Measurements from ENCODE around the gene SLC37A3. TPM values are rescaled to one million over a fixed set of nuclear protein-coding genes. Genes with fewer than 3 reads are reported as not detected.
"Not testable (repeated sequence)": the region's sequence is repeated elsewhere in the genome, so short reads cannot be mapped to it uniquely, and the experiment has no call there.

SLC37A3 gene
- total RNA-seq, 1 donor from 2014 or later, result 76.7 TPM

DNA sequence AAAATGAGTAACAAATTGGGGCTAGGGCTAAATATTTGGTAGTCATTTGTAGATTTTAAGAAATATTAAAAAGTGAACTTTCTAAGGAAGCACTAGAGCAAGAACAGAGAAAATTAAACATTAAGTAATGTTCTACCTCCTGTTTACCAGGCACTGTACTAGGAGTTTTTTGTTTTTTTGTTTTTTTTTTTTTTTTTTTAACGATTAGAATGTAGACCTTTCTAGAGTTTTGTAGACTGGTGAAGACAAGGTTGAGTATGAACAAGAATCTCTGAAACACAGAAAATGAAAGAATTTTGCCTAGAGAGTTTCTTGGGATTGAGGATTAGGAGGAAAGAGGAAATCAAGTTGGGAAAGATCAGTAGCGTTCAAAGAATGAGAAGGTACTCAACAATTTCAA is 73.6 kb downstream of the SLC37A3 start:
- H3K36me3 Mint-ChIP-seq (ENCODE audit: low read depth, unreplicated experiment), result no peaks in the 10 kb centered on the region
- DNase-seq (ENCODE audit: low spot score), result no peak
- TF ChIP-seq, protein P1, sequence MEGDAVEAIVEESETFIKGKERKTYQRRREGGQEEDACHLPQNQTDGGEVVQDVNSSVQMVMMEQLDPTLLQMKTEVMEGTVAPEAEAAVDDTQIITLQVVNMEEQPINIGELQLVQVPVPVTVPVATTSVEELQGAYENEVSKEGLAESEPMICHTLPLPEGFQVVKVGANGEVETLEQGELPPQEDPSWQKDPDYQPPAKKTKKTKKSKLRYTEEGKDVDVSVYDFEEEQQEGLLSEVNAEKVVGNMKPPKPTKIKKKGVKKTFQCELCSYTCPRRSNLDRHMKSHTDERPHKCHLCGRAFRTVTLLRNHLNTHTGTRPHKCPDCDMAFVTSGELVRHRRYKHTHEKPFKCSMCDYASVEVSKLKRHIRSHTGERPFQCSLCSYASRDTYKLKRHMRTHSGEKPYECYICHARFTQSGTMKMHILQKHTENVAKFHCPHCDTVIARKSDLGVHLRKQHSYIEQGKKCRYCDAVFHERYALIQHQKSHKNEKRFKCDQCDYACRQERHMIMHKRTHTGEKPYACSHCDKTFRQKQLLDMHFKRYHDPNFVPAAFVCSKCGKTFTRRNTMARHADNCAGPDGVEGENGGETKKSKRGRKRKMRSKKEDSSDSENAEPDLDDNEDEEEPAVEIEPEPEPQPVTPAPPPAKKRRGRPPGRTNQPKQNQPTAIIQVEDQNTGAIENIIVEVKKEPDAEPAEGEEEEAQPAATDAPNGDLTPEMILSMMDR (IDR thresholded peaks at IDR 0.05; ENCODE audit: unreplicated experiment), result no peak

DNA sequence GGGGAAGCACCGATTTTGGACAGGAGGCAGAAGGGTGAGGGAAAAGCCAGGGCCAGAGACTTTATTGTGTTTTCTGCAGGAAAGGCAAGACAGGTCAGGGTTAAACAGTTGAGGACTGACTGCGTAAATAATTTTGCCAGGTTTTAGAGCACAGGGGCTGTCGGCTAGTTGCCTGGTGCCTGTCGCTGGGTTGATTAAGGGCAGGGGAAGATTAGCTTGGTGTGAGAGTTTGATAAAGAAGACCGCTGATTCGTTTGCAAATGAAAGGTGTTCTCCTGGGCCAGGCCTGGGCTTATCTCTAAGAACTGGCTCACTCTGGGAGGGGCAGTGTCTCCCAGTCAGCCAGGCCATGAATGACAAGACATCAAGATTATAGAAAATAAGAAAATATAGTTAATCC is 75.6 kb downstream of the SLC37A3 start:
- TF ChIP-seq, protein P1 (IDR thresholded peaks at IDR 0.05; ENCODE audit: unreplicated experiment), result no peak
- H3K27ac Mint-ChIP-seq (ENCODE audit: unreplicated experiment), result no peak overlapping the region
- no peak overlapping the region for H3K4me3 Mint-ChIP-seq (ENCODE audit: unreplicated experiment)
- H3K9me3 Mint-ChIP-seq (ENCODE audit: unreplicated experiment), result no peaks in the 10 kb centered on the region
- no peak for DNase-seq (ENCODE audit: low spot score)
- peaks cover under 1% of the 10 kb centered on the region for H3K36me3 Mint-ChIP-seq (ENCODE audit: low read depth, unreplicated experiment)
- peaks cover 2% of the 10 kb centered on the region for H3K27me3 Mint-ChIP-seq (ENCODE audit: unreplicated experiment)
- H3K4me1 Mint-ChIP-seq (ENCODE audit: unreplicated experiment), result no peaks in the 10 kb centered on the region

More for the DNA sequence above, 73.6 kb downstream of the SLC37A3 start:
- Mint-ChIP-seq H3K9me3 (ENCODE audit: unreplicated experiment) (no peaks in the 10 kb centered on the region), H3K27ac (ENCODE audit: unreplicated experiment) (no peak overlapping the region), H3K4me1 (ENCODE audit: unreplicated experiment) (no peaks in the 10 kb centered on the region), H3K4me3 (ENCODE audit: unreplicated experiment) (no peak overlapping the region), H3K27me3 (ENCODE audit: unreplicated experiment) (no peaks in the 10 kb centered on the region)

DNA sequence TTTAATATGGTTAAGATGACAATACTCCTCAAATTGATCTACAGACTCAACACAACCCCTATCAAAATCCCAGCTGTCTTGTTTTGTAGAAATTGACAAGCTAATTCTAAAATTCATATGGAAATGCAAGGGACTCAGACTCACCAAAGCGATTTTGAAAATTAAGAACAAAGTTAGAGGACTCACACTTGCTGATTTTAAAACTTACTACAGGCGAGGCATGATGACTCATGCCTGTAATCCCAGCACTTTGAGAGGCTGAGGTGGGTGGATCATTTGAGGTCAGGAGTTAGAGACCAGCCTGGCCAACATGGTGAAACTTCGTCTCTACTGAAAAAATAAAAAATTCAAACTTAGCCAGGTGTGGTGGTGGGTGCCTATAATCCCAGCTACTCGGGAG is 78.3 kb downstream of the SLC37A3 start:
- H3K4me3 Mint-ChIP-seq (ENCODE audit: unreplicated experiment); DNase-seq (ENCODE audit: low spot score); H3K27ac Mint-ChIP-seq (ENCODE audit: unreplicated experiment); H3K4me1 Mint-ChIP-seq (ENCODE audit: unreplicated experiment); H3K27me3 Mint-ChIP-seq (ENCODE audit: unreplicated experiment); H3K36me3 Mint-ChIP-seq (ENCODE audit: low read depth, unreplicated experiment); H3K9me3 Mint-ChIP-seq (ENCODE audit: unreplicated experiment): not testable (repeated sequence)

- TF ChIP-seq, protein P1 (IDR thresholded peaks at IDR 0.05; ENCODE audit: unreplicated experiment), result no peak
- Mint-ChIP-seq H3K9me3 (ENCODE audit: unreplicated experiment) (no peaks in the 10 kb centered on the region), H3K4me1 (ENCODE audit: unreplicated experiment) (no peaks in the 10 kb centered on the region)
Observed at GRCh38 chr7:140317999-140318398, 80.3 kb downstream of the SLC37A3 start.

DNA sequence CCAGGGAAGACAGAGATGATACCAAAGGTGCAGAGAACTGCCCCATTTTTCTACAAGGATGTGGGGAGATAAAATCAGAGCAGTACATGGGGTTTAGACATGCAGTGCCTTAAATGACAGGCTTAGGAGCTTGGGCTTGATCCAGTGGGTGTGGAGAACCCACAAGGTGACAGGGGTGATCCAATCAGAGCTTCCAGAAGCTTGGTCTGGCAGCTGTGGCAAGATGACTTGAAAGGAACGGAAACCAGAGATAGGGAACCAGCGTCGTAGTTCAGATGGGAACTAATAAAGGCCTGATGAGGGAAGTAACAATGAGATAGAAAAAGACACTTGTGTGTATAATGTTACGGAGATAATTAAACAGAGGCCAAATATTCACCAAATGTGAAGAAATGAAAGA is 80.7 kb downstream of the SLC37A3 start:
- Mint-ChIP-seq H3K4me3 (ENCODE audit: unreplicated experiment) (no peak overlapping the region), H3K27me3 (ENCODE audit: unreplicated experiment) (peaks cover 4% of the 10 kb centered on the region), H3K9me3 (ENCODE audit: unreplicated experiment) (no peaks in the 10 kb centered on the region), H3K4me1 (ENCODE audit: unreplicated experiment) (no peaks in the 10 kb centered on the region), H3K36me3 (ENCODE audit: low read depth, unreplicated experiment) (peaks cover 4% of the 10 kb centered on the region), H3K27ac (ENCODE audit: unreplicated experiment) (no peak overlapping the region)
- no peak for DNase-seq (ENCODE audit: low spot score)
- TF ChIP-seq, protein P1 (IDR thresholded peaks at IDR 0.05; ENCODE audit: unreplicated experiment), result no peak

More at GRCh38 chr7:140317999-140318398, 80.3 kb downstream of the SLC37A3 start:
- no peak for DNase-seq (ENCODE audit: low spot score)
- H3K27ac Mint-ChIP-seq (ENCODE audit: unreplicated experiment), result no peak overlapping the region
- H3K27me3 Mint-ChIP-seq (ENCODE audit: unreplicated experiment), result peaks cover 4% of the 10 kb centered on the region
- H3K4me3 Mint-ChIP-seq (ENCODE audit: unreplicated experiment), result no peak overlapping the region
- H3K36me3 Mint-ChIP-seq (ENCODE audit: low read depth, unreplicated experiment), result peaks cover 4% of the 10 kb centered on the region

Measured in endothelial cell (in vitro differentiated cells).